A673 (cell line): ENCODE data around the gene PNLDC1. TPM values are rescaled to one million over a fixed set of nuclear protein-coding genes. Genes with fewer than 3 reads are reported as not detected.

ENCODE experiments used
- BruUV-seq: library from RNA; stranded (reverse); fragments of 400-500 nt; replicated peaks from 2 replicates; lab custom pipeline; 2021; lab: Mats Ljungman, UMichigan
- CTCF ChIA-PET: fragments of 300-600 bp; sonication (Branson Sonifier 250); formaldehyde crosslinking; loops from one replicate; lab custom pipeline; 2022; ENCODE audit warnings: antibody characterized with exemption; lab: Charles Lee
- POLR2A ChIA-PET: fragments of 300-600 bp; sonication (Branson Sonifier 250); formaldehyde crosslinking; loops from one replicate; lab custom pipeline; 2022; ENCODE audit warnings: antibody characterized with exemption; ENCODE audit not compliant: low non-redundant PET; lab: Charles Lee
- DNase-seq: peaks from one replicate; pipeline ENCODE4 v3.0.0-alpha.2; 2015; ENCODE audit warnings: low spot score
- H3K27ac ChIP-seq: fragments of 200-600 bp; sonication (generic); 2 replicates; pipeline ENCODE4 v1.5.1; 2016; ENCODE audit warnings: mixed run types, low read depth, mild to moderate bottlenecking, mixed read lengths, antibody characterized with exemption, low read length; ENCODE audit not compliant: poor library complexity, severe bottlenecking
- H3K27me3 ChIP-seq: fragments of 200-600 bp; sonication (generic); replicated peaks from 2 replicates; pipeline ENCODE4 v1.6.1; 2017; ENCODE audit warnings: mixed run types, low read depth, mild to moderate bottlenecking, mixed read lengths, antibody characterized with exemption, low read length; ENCODE audit not compliant: insufficient read depth, poor library complexity
- H3K36me3 ChIP-seq: fragments of 200-600 bp; sonication (generic); 2 replicates; pipeline ENCODE4 v1.6.1; 2016; ENCODE audit warnings: mixed run types, mild to moderate bottlenecking, mixed read lengths, antibody characterized with exemption, low read length; ENCODE audit not compliant: insufficient read depth, poor library complexity, severe bottlenecking
- H3K4me1 ChIP-seq: fragments of 200-600 bp; sonication (generic); 2 replicates; pipeline ENCODE4 v1.6.1; 2017; ENCODE audit warnings: mixed run types, mild to moderate bottlenecking, mixed read lengths, antibody characterized with exemption, low read length; ENCODE audit not compliant: insufficient read depth, poor library complexity, severe bottlenecking
- H3K4me3 ChIP-seq: fragments of 200-600 bp; sonication (generic); 2 replicates; pipeline ENCODE4 v1.5.1; 2016; ENCODE audit warnings: low read depth, mixed run types, mild to moderate bottlenecking, mixed read lengths, low read length; ENCODE audit not compliant: poor library complexity, severe bottlenecking
- H3K9me3 ChIP-seq: fragments of 200-600 bp; sonication (generic); 2 replicates; pipeline ENCODE4 v1.6.1; 2016; ENCODE audit warnings: mixed run types, low read depth, mild to moderate bottlenecking, mixed read lengths, antibody characterized with exemption, low read length; ENCODE audit not compliant: poor library complexity, severe bottlenecking
- EZH2 ChIP-seq: fragments of 200-600 bp; sonication (generic); IDR thresholded peaks from 2 replicates; pipeline ENCODE4 v1.6.1; 2017; ENCODE audit warnings: borderline replicate concordance, low read depth, mild to moderate bottlenecking, mixed read lengths, antibody characterized with exemption, low read length; ENCODE audit not compliant: poor library complexity, severe bottlenecking
- intact Hi-C: fragments of 100-400 bp; cut with micrococcal nuclease; formaldehyde crosslinking; loops from one replicate; pipeline ENCODE4 v1.10.0; 2022; ENCODE audit not compliant: unreplicated experiment
- total RNA-seq: library from RNA; stranded (reverse); gene quantifications from 2 replicates; pipeline ENCODE4 v1.2.3, GENCODE V29; 2021
- TF ChIP-seq, protein P1 (sequence below): fragments of 300-800, 200-600 bp; sonication (generic); conservative IDR thresholded peaks from 2 replicates; pipeline ENCODE4 v1.5.1; 2017; ENCODE audit warnings: low read depth, mild to moderate bottlenecking, antibody characterized with exemption, low read length, moderate library complexity, mixed read lengths

The PNLDC1 gene
- total RNA-seq, 1 experiment from 2014 or later, result 0.58 TPM

DNA sequence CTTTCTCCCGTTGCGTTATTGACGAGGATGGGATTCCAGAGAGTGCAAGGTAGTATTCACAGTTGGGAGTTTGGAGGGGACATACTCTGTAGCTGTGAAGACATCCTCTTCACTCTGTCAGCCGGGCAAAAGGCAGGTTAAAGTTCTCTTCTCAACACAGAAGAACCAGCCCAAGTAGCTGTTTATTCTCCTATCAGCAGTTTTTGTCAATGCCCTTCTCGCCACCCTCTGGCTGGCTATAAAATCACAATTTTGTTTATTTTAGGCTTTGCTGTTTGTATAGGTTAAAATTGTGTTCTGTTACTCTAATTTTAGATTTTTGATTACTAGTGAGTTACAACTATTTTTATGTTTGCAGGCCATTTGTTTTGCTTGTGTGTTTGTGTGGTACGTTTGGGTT lies 52.8 kb downstream of the PNLDC1 start:
- no TSS peak for BruUV-seq
- peak; percentile 23 for DNase-seq
- H3K36me3 ChIP-seq, result no peaks in the 10 kb centered on the region
- no peaks in the 10 kb centered on the region for H3K9me3 ChIP-seq
- ChIA-PET POLR2A (no interaction called here), CTCF (interaction anchor here (1.0 kb wide), 1 partner anchor 161 kb away, joined by 7 read pairs; no protein-coding TSS in a partner anchor)
- no peaks in the 10 kb centered on the region for H3K4me1 ChIP-seq
- no peak overlapping the region for H3K27ac ChIP-seq
- peaks cover 13% of the 10 kb centered on the region for H3K27me3 ChIP-seq
- no peak overlapping the region for H3K4me3 ChIP-seq
- intact Hi-C loops, result loop anchor here (2.0 kb wide), 1 partner anchor 62 kb away; the partner anchor contains the start of gene MRPL18
- TF ChIP-seq EZH2, result no peak
- TF ChIP-seq, protein P1, sequence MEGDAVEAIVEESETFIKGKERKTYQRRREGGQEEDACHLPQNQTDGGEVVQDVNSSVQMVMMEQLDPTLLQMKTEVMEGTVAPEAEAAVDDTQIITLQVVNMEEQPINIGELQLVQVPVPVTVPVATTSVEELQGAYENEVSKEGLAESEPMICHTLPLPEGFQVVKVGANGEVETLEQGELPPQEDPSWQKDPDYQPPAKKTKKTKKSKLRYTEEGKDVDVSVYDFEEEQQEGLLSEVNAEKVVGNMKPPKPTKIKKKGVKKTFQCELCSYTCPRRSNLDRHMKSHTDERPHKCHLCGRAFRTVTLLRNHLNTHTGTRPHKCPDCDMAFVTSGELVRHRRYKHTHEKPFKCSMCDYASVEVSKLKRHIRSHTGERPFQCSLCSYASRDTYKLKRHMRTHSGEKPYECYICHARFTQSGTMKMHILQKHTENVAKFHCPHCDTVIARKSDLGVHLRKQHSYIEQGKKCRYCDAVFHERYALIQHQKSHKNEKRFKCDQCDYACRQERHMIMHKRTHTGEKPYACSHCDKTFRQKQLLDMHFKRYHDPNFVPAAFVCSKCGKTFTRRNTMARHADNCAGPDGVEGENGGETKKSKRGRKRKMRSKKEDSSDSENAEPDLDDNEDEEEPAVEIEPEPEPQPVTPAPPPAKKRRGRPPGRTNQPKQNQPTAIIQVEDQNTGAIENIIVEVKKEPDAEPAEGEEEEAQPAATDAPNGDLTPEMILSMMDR, result peak; percentile 50

DNA sequence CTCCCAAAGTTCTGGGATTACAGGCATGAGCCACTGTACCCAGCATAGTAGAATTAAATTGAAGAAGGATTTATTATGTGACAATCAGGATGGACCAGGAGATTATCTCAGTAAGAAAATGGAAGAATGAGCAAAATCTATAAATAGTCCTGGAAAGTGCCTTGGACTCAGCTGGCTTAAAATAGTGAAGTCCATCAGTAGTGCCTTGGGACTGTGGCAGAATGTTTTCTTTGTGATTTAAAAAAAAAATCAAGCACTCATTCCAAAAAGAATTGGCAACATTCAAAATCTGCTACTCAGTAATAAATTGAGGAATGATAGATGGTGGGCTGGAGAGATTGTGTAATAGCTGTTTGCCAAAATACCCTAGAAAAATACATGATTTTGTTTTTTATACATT lies 53.7 kb downstream of the PNLDC1 start:
- no peak for DNase-seq
- Histone ChIP-seq H3K4me3 (no peak overlapping the region), H3K9me3 (no peaks in the 10 kb centered on the region), H3K27ac (no peak overlapping the region), H3K36me3 (no peaks in the 10 kb centered on the region), H3K4me1 (no peaks in the 10 kb centered on the region), H3K27me3 (peaks cover 15% of the 10 kb centered on the region)
- TF ChIP-seq, protein P1, result no peak
- no peak for TF ChIP-seq EZH2
- BruUV-seq, result no TSS peak
- intact Hi-C loops, result loop anchor here (2.0 kb wide), 1 partner anchor 63 kb away; the partner anchor contains the start of gene MRPL18
- POLR2A ChIA-PET, result no interaction called here
- CTCF ChIA-PET, result no interaction called here

DNA sequence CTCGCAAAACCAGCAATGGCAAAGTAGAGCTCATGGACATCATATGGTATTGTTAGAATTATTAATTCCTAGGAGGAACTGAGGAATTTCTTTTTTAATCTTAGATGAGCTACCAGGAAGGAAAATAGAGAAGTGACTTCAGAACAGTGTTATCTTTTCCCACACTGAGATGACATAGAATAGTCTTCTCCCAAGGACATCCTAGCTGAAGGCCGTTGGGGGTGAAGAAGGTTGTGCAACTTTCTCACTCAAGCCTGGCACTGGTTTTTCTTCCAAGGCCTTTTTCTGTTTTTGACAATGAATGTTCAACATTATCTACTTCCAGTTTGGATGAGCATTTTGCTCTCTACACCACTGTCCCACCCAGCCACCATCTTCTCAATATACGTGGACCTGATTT lies 54.9 kb downstream of the PNLDC1 start:
- no peak for DNase-seq
- TF ChIP-seq, protein P1, result no peak
- no peak for TF ChIP-seq EZH2
- ChIA-PET POLR2A (no interaction called here), CTCF (no interaction called here)
- Histone ChIP-seq H3K4me1 (no peaks in the 10 kb centered on the region), H3K27ac (no peak overlapping the region), H3K4me3 (no peak overlapping the region), H3K36me3 (no peaks in the 10 kb centered on the region), H3K27me3 (peaks cover 17% of the 10 kb centered on the region), H3K9me3 (no peaks in the 10 kb centered on the region)
- BruUV-seq, result no TSS peak
- intact Hi-C loops, result no loop called here
